ENCODE data around the gene ARPC1A. TPM values are rescaled to one million over a fixed set of nuclear protein-coding genes. Genes with fewer than 3 reads are reported as not detected.

The ARPC1A gene
- total RNA-seq, 1 donor from 2014 or later = 131 TPM

DNA sequence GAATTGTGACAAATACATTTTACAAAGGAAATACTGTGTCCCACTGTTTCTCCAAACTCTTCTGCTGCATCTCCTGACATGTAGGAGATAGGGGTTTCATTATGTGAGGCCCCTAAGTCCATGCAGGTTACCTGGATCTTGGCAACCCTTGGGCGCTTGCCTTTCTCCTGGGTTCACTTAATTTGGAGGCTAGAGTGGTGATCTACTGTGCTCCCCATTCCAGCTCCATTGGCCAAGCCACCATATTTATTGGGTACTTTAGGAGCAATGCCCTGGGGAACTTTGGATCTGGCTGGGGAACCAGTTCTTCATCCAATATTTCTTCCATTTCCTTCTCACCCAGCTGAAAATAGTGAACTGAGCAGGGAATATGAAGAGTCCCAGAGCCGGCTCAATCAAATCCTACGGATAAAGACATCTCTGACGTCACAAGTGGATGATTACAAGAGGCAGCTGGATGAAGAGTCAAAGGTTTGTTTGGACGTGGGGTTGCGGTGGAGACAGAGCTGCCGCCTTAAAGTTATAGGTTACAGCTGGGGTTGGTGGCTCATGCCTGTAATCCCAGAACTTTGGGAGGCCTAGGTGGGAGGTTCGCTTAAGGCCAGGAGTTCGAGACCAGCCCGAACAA, 34.6 kb upstream of the ARPC1A start:
- Histone ChIP-seq H3K36me3 (no peaks in the 10 kb centered on the region), H3K4me3 (no peak overlapping the region), H3K27ac (replicated peaks) (no peak overlapping the region), H3K27me3 (ENCODE audit: low read depth) (no peaks in the 10 kb centered on the region), H3K4me1 (no peaks in the 10 kb centered on the region), H3K9me3 (replicated peaks) (no peaks in the 10 kb centered on the region)
- DNase-seq = no peak
- intact Hi-C loops (cut with micrococcal nuclease) = no loop called here
- TF ChIP-seq, protein P1, sequence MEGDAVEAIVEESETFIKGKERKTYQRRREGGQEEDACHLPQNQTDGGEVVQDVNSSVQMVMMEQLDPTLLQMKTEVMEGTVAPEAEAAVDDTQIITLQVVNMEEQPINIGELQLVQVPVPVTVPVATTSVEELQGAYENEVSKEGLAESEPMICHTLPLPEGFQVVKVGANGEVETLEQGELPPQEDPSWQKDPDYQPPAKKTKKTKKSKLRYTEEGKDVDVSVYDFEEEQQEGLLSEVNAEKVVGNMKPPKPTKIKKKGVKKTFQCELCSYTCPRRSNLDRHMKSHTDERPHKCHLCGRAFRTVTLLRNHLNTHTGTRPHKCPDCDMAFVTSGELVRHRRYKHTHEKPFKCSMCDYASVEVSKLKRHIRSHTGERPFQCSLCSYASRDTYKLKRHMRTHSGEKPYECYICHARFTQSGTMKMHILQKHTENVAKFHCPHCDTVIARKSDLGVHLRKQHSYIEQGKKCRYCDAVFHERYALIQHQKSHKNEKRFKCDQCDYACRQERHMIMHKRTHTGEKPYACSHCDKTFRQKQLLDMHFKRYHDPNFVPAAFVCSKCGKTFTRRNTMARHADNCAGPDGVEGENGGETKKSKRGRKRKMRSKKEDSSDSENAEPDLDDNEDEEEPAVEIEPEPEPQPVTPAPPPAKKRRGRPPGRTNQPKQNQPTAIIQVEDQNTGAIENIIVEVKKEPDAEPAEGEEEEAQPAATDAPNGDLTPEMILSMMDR (IDR thresholded peaks at IDR 0.05; ENCODE audit: borderline replicate concordance) = no peak

DNA sequence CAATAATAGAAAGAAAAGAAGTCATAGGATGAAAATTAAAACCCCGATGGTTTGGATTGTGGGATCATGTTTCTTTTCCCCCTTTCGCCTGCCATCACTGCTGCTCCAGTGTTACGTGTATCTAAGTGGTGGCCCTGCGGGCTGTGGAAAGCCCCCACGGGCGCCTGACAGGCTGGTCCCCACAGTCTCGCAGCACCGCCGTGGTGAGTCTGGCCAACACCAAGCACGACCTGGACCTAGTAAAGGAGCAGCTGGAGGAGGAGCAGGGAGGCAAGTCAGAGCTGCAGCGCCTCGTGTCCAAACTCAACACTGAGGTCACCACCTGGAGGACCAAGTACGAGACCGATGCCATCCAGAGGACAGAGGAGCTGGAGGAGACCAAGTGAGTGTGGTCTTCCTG, 33.6 kb upstream of the ARPC1A start:
- H3K27ac ChIP-seq (replicated peaks) = no peak overlapping the region
- H3K9me3 ChIP-seq (replicated peaks) = no peaks in the 10 kb centered on the region
- H3K36me3 ChIP-seq = no peaks in the 10 kb centered on the region
- no peaks in the 10 kb centered on the region for H3K4me1 ChIP-seq
- no peak for DNase-seq
- intact Hi-C loops (cut with micrococcal nuclease) = no loop called here
- H3K27me3 ChIP-seq (ENCODE audit: low read depth) = no peaks in the 10 kb centered on the region
- TF ChIP-seq, protein P1 (IDR thresholded peaks at IDR 0.05; ENCODE audit: borderline replicate concordance) = no peak
- no peak overlapping the region for H3K4me3 ChIP-seq

DNA sequence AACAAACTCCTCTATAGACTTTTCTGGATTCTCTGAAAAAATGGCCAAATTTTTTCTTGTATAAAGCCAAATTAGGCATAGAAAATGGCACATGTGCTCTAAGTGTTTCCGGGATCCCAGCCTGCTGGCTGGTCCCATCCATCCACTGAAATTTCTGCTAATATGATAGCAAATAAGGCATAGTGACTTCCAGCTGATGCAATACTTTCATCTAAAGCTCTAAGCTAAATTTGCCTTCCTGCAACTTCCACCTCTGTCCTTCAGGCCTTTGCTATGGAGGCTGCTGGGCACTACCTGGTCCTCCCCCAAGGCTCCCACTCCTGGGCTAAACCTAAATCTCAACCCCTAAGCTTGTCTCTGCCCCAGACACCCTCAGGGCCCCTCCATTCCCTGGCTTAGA, 32.5 kb upstream of the ARPC1A start:
- Histone ChIP-seq H3K27ac (replicated peaks) (no peak overlapping the region), H3K4me1 (no peaks in the 10 kb centered on the region), H3K9me3 (replicated peaks) (no peaks in the 10 kb centered on the region), H3K27me3 (ENCODE audit: low read depth) (no peaks in the 10 kb centered on the region), H3K36me3 (no peaks in the 10 kb centered on the region), H3K4me3 (no peak overlapping the region)
- DNase-seq = no peak
- intact Hi-C loops (cut with micrococcal nuclease) = no loop called here
- TF ChIP-seq, protein P1 (IDR thresholded peaks at IDR 0.05; ENCODE audit: borderline replicate concordance) = no peak

DNA sequence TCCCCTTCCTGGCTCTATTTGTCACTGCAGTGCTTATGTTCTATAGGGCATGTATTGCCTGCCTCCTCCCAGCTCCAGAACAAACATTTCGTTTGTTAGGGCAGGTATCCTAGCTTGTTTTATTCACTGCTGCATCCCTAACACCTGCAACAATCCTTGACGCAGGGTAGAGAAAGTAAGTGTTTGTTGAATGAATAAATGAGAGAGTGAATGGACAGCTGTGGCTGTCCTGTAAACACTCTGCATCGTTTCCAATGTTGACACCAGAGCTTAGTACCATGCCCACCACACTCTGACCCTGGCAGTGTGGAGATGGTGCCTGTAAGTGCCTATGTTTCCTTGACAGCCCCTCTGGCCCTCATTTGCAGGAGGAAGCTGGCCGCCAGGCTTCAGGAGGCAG, 32.0 kb upstream of the ARPC1A start:
- H3K36me3 ChIP-seq = no peaks in the 10 kb centered on the region
- TF ChIP-seq, protein P1 (IDR thresholded peaks at IDR 0.05; ENCODE audit: borderline replicate concordance) = no peak
- H3K27ac ChIP-seq (replicated peaks) = no peak overlapping the region
- DNase-seq = no peak
- intact Hi-C loops (cut with micrococcal nuclease) = no loop called here
- H3K4me1 ChIP-seq = no peaks in the 10 kb centered on the region
- H3K9me3 ChIP-seq (replicated peaks) = no peaks in the 10 kb centered on the region
- no peaks in the 10 kb centered on the region for H3K27me3 ChIP-seq (ENCODE audit: low read depth)
- no peak overlapping the region for H3K4me3 ChIP-seq

DNA sequence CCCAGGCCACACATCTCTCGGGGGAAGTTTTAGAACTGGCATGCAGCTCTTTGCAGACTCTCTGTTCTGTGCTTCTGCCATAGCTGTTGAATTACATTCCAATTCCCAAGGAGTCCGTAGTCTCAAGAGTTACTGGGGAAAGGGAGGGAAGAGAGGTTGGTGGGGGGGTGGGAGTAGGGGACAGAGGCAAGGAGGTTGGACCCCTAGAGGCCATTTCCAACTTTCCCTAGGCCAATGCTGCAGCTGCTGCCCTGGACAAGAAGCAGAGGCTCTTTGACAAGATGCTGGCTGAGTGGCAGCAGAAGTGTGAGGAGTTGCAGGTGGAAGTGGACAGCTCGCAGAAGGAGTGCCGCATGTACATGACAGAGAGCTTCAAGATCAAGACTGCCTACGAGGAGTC, 29.2 kb upstream of the ARPC1A start:
- Histone ChIP-seq H3K27me3 (ENCODE audit: low read depth) (no peaks in the 10 kb centered on the region), H3K4me1 (no peaks in the 10 kb centered on the region), H3K36me3 (no peaks in the 10 kb centered on the region), H3K9me3 (replicated peaks) (no peaks in the 10 kb centered on the region), H3K27ac (replicated peaks) (no peak overlapping the region), H3K4me3 (no peak overlapping the region)
- TF ChIP-seq, protein P1 (IDR thresholded peaks at IDR 0.05; ENCODE audit: borderline replicate concordance) = no peak
- no peak for DNase-seq
- intact Hi-C loops (cut with micrococcal nuclease) = no loop called here
